ACC112 (cell line): ENCODE data around the gene MDH1.
"Not testable (repeated sequence)": the region's sequence is repeated elsewhere in the genome, so short reads cannot be mapped to it uniquely, and the experiment has no call there.

Experiments used
- H2AFZ ChIP-seq: fragments of 200-600 bp; sonication (generic); one replicate; pipeline ENCODE4 v1.6.0; 2017; ENCODE audit warnings: antibody characterized with exemption, low read length; ENCODE audit not compliant: unreplicated experiment
- H3K27ac ChIP-seq: fragments of 200-600 bp; sonication (generic); 2 replicates; pipeline ENCODE4 v1.5.1; 2014; ENCODE audit warnings: low read depth, mild to moderate bottlenecking, antibody characterized with exemption, low read length, moderate library complexity
- H3K27me3 ChIP-seq: fragments of 200-600 bp; sonication (generic); 2 replicates; pipeline ENCODE4 v1.6.1; 2014; ENCODE audit warnings: mild to moderate bottlenecking, antibody characterized with exemption, low read length, moderate library complexity, mixed read lengths; ENCODE audit not compliant: insufficient read depth
- H3K36me3 ChIP-seq: fragments of 200-600 bp; sonication (generic); 2 replicates; pipeline ENCODE4 v1.6.1; 2016; ENCODE audit warnings: mild to moderate bottlenecking, antibody characterized with exemption, low read length, moderate library complexity, mixed read lengths; ENCODE audit not compliant: insufficient read depth
- H3K4me1 ChIP-seq: fragments of 200-600 bp; sonication (generic); one replicate; pipeline ENCODE4 v1.6.1; 2016; ENCODE audit warnings: low read length, mixed read lengths; ENCODE audit not compliant: insufficient read depth, unreplicated experiment, control insufficient read depth
- H3K4me3 ChIP-seq: fragments of 200-600 bp; sonication (generic); 2 replicates; pipeline ENCODE4 v1.5.1; 2014; ENCODE audit warnings: mild to moderate bottlenecking, low read depth, low read length
- H3K79me2 ChIP-seq: fragments of 200-600 bp; sonication (generic); one replicate; pipeline ENCODE4 v1.6.0; 2016; ENCODE audit warnings: low read length; ENCODE audit not compliant: control insufficient read depth, unreplicated experiment, insufficient read depth

MDH1 gene

DNA sequence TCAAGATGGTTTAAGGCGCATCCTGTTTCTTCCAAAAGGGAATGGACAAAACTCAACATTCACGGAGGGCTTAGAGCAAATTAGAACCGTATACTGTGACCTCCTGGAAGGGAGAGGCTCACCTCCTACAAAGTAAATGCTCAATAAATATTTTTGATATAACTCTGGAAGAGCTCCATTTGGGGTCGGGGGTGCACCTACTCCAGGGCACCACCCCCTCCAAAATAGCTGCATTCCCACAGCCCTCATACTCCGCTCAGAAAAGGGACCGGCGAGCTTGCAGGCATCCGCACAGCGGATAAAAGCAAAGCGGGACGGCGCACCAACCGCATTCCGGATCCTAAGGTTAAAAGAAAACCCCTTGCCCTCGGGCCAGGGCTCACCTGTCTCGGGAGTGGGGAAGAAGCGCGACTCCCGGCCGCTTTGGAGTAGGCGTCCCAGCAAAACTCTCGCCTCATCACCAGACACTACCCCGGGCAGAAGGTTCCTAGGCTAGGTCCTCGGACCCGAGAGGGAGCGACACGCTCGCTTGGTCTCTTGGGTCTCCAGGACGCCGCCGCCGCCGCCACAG lies 864 bp upstream of the MDH1 start:
- H3K27me3 ChIP-seq: no peaks in the 10 kb centered on the region
- peak overlapping the region; percentile 91 for H2AFZ ChIP-seq
- peak overlapping the region; percentile 73 for H3K27ac ChIP-seq
- peaks cover 30% of the 10 kb centered on the region for H3K4me1 ChIP-seq
- peaks cover 55% of the 10 kb centered on the region for H3K79me2 ChIP-seq
- H3K36me3 ChIP-seq: no peaks in the 10 kb centered on the region
- peak overlapping the region; percentile 87 for H3K4me3 ChIP-seq

DNA sequence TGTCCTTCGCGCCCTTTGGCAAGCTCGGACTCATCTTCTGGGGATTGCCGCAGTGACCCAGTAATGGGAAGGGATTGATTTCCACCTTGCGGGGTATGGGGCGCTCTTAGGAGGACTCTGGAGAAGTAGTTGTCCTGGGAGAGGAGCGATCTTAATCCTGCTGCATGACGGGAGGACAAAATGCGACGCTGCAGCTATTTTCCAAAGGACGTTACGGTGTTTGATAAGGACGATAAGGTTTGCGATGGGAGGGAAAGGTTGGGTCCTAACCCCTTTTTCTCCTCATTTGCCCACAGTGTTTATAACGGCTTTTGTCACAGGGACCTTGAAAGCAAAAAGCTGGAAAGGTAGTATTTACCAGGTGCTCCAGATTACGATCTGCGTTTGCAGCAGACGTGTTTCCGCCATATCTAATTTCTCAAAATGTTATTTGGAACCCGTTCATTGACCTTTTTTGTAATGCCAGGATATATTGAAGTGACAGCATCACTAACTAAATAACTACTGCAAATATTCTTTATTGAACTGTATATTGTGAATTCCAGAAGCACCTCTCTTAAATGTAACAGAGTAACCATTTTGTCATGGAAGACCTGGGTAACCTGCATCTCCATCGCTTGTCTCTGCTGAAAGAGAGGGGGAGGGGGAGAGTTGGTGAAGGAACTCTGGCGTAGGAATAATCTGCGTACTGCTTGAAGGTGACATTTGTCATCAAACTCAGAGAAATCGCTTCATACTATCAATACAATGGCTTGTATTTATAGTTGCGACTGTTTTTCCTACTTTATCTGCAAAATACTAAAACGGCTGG lies 590 bp downstream of the MDH1 start:
- H3K27ac ChIP-seq: peak overlapping the region; percentile 73; the same call in 1 of the 2 replicates

DNA sequence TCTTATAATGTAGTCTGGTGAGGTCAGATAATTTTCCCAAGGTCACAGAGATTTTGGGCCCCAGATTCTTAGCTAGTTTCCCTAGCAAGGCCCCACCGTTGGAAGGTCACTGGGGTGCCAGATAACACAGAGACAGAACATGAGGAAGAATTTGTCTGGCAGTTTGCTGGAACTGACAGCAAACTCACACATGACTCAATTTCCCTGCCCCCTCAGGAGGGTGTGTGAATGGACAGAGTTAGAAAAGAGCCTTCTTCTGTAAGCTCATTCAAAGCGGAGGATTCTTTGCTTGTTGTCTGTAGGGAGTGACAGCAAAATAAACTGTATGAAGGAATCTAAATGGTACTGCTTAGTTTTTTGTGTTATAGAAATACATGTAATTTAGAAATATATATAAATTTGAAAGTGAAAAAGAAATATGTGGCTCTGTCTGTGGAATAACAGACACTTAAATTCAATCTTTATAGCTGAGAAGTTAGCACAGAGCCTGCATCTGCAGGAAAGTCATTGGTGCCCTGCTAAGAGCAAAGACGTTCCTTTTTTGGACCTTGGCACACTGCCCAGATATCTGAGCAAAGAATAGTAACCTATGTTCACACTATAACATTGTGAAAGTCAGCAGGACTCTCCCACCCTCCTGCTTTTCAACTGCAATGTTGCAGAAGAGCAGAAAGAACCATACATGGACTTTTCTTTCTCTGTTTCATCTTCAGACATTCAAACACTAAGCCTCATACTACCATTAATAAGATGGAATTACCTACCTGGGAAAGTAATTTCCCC lies 2.1 kb downstream of the MDH1 start:
- Histone ChIP-seq H3K79me2 (peaks cover 76% of the 10 kb centered on the region), H2AFZ (no peak overlapping the region), H3K4me1 (peaks cover 30% of the 10 kb centered on the region), H3K27ac (no peak overlapping the region), H3K27me3 (no peaks in the 10 kb centered on the region), H3K4me3 (peak overlapping the region; percentile 87), H3K36me3 (peaks cover 13% of the 10 kb centered on the region)

More for the DNA sequence above, 590 bp downstream of the MDH1 start:
- H3K79me2 ChIP-seq: peaks cover 66% of the 10 kb centered on the region
- H3K4me1 ChIP-seq: peaks cover 30% of the 10 kb centered on the region
- peak overlapping the region; percentile 87 for H3K4me3 ChIP-seq
- H3K27me3 ChIP-seq: no peaks in the 10 kb centered on the region
- H2AFZ ChIP-seq: peak overlapping the region; percentile 83
- no peaks in the 10 kb centered on the region for H3K36me3 ChIP-seq

DNA sequence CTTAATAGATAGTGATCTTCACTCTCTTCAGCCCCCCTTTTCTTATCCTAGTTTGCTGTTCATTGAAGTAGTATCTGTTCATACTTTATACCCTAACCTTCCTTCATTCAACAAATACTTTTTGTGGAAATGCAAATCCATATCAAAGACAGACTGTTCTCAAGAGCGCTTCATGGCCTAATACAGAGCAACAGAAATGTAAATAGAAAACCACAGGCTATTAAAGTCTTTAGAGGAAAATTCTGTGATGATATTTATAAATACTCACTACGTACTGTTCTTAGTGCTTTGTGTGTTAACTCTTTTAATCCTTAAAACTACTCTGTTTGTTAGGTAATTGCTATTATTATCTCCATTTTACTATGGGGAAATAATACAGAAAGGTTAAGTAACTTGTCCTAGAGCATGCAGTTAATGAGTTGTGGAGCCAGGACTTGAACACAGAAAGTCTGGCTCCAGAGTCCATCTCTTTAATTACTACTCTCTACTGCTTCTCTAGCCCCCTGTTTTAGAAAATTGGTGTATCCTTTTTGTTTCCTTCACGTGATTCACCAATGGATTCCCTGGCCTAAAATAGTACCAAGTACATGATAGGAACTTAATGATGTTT lies 2.9 kb downstream of the MDH1 start:
- Histone ChIP-seq H3K4me1 (peaks cover 22% of the 10 kb centered on the region), H3K4me3 (no peak overlapping the region), H3K36me3 (peaks cover 13% of the 10 kb centered on the region), H3K79me2 (peaks cover 75% of the 10 kb centered on the region), H3K27ac (no peak overlapping the region), H3K27me3 (no peaks in the 10 kb centered on the region), H2AFZ (no peak overlapping the region)

DNA sequence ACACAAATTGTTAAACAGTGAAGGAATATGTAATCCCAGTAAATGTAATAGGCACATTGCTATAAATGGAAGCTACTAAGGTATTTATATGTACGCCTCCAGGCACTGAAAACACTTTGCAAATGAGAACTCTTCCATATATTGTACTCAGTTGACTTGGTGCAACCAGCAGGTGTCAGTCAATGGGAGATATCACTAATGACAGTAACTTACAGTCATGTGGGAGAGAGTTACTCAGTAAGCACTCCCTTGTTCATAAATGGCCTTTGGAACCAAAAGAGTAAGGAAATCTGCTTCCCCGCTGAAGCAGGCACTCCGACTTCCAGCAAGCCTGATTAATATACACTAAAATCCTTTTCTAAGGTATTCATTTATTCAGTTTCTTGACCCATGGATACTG lies 5.9 kb downstream of the MDH1 start:
- H3K27ac ChIP-seq: no peak overlapping the region
- no peak overlapping the region for H2AFZ ChIP-seq
- peaks cover 15% of the 10 kb centered on the region for H3K4me1 ChIP-seq
- no peaks in the 10 kb centered on the region for H3K27me3 ChIP-seq
- H3K4me3 ChIP-seq: no peak overlapping the region
- H3K36me3 ChIP-seq: peaks cover 18% of the 10 kb centered on the region
- peaks cover 59% of the 10 kb centered on the region for H3K79me2 ChIP-seq

DNA sequence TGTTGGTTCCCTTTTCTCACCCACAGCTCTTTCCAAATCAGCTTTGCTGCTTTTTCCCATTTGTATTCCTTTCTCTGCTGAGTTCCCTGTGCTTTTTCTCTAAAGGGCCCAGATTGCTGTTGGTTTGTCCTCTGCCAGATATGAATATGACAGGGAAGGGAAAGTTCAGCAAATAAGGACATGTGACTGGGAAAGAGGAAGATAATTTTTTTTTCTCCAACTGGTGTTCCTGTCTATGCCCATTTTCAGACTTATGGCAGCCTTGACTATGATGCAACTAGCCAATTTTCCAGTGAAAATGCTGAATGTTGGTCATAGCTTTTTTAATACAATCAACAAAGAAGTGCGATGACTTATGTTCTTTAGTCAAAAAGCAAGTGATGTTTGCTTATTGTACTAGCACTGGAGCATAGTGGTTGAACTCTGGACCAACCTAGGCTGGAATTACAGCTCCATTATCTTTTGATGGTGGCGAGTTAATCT lies 7.7 kb downstream of the MDH1 start:
- Histone ChIP-seq H3K36me3 (peaks cover 27% of the 10 kb centered on the region), H3K27ac (no peak overlapping the region), H3K79me2 (peaks cover 42% of the 10 kb centered on the region), H2AFZ (no peak overlapping the region), H3K4me3 (no peak overlapping the region), H3K27me3 (no peaks in the 10 kb centered on the region), H3K4me1 (no peaks in the 10 kb centered on the region)

DNA sequence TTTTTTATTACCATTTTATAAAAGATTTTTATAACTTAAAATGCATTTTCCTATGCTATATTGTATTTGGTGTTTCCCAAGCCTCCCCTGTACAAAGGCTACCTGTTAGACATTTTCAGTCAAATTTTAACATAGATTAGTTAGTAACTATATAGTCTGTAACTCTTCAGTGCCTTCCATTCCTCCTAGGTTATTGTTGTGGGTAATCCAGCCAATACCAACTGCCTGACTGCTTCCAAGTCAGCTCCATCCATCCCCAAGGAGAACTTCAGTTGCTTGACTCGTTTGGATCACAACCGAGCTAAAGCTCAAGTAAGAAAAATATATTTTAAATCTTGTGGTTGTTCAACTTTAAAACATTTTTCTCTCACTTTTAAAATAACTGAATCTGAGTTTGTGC lies 10.2 kb downstream of the MDH1 start:
- H3K4me3 ChIP-seq: no peak overlapping the region
- peaks cover 25% of the 10 kb centered on the region for H3K79me2 ChIP-seq
- H3K36me3 ChIP-seq: peaks cover 27% of the 10 kb centered on the region
- H3K27ac ChIP-seq: no peak overlapping the region
- H3K4me1 ChIP-seq: no peaks in the 10 kb centered on the region
- H3K27me3 ChIP-seq: no peaks in the 10 kb centered on the region
- no peak overlapping the region for H2AFZ ChIP-seq

DNA sequence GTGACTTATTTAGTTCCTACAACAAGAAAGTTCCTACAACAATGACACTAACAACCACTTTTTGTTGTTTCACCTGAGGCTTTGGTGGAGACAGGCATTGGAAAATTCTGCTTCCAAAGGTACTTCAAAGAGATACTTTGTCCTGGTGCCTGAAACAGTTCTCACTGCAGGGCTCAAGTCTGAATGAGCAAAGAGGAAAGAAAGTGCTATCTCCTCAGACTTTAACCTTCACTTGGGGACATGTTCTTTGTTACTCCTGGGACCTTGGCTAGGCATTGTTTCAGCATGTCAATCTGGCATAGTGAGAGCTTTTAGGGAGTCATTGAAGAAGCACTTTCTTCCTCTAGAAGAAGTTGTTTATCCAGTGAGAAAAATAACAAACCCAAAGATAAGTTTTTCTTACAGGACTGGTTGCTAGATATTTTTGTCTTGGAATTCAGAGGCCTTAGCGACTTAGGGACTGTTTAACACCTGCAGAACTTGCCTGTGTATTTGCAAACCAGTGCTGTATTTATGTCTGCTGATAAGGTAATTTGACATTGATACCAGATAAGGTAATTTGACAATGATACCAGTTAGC lies 12.2 kb downstream of the MDH1 start:
- no peaks in the 10 kb centered on the region for H3K4me1 ChIP-seq
- no peak overlapping the region for H3K27ac ChIP-seq
- H3K4me3 ChIP-seq: no peak overlapping the region
- no peaks in the 10 kb centered on the region for H3K27me3 ChIP-seq
- H2AFZ ChIP-seq: no peak overlapping the region
- peaks cover 12% of the 10 kb centered on the region for H3K79me2 ChIP-seq
- peaks cover 33% of the 10 kb centered on the region for H3K36me3 ChIP-seq

DNA sequence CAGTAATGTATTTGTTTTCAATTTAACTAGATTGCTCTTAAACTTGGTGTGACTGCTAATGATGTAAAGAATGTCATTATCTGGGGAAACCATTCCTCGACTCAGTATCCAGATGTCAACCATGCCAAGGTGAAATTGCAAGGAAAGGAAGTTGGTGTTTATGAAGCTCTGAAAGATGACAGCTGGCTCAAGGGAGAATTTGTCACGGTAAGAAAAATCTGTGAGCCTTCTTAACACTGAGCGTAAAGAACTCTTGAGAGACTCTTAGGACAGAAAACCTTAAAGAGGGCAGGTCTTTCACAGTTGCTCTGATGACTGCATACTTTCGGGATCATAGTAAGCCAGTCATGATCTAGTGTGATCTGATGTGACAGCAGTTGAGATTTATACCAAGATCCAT lies 15.9 kb downstream of the MDH1 start:
- Histone ChIP-seq H3K79me2 (no peaks in the 10 kb centered on the region), H3K36me3 (peaks cover 42% of the 10 kb centered on the region)

DNA sequence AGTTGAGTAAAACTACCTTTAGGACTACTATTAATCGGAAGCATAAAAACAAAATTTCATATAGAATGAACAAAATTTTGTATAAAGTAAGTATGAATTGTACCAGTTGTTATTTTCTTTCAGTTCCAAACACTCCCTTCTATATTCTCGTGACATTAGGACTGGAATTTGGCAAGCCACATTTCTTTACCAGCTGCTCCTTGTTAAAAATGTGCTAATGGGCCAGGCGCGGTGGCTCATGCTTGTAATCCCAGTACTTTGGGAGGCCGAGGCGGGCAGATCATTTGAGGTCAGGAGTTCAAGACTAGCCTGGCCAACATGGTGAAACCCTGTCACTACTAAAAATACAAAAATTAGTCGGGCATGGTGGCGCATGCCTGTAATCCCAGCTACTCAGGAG lies 20.1 kb downstream of the MDH1 start:
- H3K4me3 ChIP-seq, H3K79me2 ChIP-seq, H3K27me3 ChIP-seq, H2AFZ ChIP-seq, H3K27ac ChIP-seq, H3K4me1 ChIP-seq: not testable (repeated sequence)
- H3K36me3 ChIP-seq: peaks cover 33% of the 10 kb centered on the region

More for the DNA sequence above, 15.9 kb downstream of the MDH1 start:
- Histone ChIP-seq H2AFZ (no peak overlapping the region), H3K27ac (no peak overlapping the region), H3K27me3 (no peaks in the 10 kb centered on the region), H3K4me1 (no peaks in the 10 kb centered on the region), H3K4me3 (no peak overlapping the region)
